HG03469 (cell line): ENCODE results near the gene PDE8B.
"Not testable (repeated sequence)": the region's sequence is repeated elsewhere in the genome, so short reads cannot be mapped to it uniquely, and the experiment has no call there.

Experiments used
- ATAC-seq: cut with Tn5 transposase; IDR thresholded peaks from one replicate; pipeline ENCODE4 v1.9.1; 2021; ENCODE audit warnings: mild to moderate bottlenecking, moderate library complexity, moderate number of reproducible peaks; ENCODE audit not compliant: unreplicated experiment

The PDE8B gene

DNA sequence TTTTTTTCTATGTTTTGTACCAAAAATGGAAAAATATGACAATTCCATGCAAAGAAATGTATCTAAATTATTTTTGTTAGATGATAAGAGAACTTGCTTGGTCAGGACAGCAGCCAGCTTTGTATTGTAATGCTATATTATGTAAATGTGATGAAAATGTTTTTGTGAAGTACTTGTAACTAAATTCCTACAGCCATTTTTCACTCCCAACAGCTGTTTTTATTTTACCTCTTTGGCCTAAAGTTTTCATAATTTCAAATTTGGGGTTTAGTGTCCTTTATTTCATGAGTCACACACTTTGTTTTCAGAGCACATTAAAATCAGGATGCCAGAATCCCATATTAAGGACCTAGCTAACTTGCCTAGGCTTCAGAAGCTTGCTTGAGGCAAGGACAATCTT, 217.5 kb downstream of the PDE8B start:
- no peak for ATAC-seq

DNA sequence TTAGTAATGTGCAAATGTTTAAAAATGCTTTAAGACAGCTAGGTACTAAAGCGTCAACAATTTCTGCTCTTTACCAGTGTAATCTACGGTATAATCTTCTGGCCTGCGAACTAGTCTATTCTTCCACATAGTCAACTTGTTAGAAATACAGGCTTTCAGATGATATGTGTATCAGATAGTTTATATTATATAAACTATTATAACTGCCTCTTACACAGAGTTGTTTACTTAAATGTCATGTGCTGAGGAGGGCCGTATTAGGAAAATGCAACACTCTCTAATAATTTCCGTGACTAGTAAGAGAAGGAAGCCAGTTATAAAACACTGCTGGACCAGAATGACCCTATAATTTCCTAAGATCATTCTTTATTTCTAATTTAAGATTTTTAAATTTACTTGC, 218.0 kb downstream of the PDE8B start:
- ATAC-seq, result no peak

DNA sequence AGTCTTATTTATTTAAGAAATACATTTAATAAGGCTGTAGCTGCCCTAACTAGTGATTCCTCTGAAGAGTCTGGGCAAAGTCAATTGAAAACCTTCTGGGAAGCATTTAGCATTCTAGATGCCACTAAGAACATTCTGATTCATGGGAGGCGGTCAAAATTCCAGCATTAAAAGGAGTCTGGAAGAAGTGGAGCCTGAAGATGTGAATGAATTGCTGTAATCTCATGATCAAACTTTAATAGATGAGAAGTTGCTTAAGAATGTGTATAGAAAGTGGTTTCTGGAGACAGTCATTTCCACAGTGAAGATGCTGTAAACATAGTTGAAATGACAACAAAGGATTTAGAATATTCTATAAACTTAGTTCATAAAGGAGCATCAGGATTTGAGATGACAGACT, 220.2 kb downstream of the PDE8B start:
- ATAC-seq, result no peak

DNA sequence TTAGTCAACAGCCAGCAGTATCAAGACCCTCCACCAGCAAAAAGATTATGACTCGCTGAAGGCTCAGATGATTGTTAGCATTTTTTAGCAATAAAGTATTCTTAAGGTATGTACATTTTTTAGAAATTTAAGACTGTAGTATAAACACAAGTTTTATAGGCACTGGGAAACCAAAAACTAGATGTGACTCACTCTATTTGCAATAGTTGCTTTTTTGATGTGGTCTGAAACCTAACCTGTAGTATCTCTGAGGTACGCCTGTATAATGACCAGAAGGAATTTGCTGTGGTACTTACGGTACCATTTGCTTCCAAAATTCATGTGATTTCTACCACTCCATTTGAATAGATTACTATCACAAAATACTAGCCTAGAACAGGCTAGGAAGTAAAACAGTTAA, 220.8 kb downstream of the PDE8B start:
- no peak for ATAC-seq

DNA sequence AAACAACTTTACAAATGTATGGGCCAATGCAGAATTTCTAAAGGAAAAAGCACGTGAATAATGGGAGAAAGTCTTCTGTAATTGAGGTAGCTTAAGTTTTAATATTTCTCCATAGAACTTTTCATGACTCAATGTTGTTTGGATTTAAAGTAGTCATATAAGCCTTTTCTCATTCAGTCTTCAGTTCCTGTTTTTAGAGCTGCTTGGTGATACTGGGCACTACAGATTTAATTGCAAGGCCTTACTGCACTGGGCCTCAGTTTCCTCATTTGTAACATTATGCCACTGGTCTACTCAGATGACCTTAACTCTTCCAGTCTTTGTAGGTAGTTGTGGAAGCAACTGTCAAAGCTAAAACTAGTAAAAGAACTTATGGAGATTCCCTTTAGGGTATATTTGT, 221.2 kb downstream of the PDE8B start:
- no peak for ATAC-seq

DNA sequence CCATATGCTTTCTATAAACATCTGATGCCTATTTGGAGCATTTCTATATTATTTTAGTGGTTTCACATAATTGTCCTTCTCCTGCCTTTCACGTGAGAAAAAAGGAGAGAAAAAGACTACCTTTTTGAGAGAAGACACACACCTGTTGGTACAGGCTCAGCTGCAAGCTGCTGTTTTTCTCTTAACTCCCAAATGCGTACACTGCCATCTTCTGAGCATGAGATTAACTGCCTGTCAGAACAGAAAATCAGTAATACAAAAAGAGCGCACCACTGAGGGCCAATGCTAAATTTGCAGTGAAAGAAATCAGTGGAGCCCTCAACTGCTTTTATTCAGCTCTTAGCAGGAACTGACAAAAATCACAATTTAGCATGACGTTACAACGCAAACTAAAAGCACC, 226.7 kb downstream of the PDE8B start:
- no peak for ATAC-seq

DNA sequence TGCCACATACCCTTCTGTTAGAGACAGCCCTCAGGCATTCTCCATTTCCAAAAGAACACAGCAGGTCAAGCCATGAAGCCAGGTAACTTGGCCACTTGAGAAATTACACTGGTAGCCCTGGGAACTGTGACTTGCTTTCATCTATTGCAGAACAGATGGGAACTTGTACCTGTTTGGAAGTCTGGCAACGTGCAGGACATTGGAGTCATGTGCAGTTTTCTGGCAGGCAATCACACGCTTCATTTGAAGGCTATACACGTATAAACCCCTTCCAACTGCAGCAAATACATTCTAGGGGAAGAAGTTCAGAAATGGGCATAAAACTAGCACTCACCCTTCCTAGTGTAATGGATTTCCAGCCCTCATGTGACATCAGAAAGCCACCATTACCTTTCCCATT, 227.6 kb downstream of the PDE8B start:
- no peak for ATAC-seq

DNA sequence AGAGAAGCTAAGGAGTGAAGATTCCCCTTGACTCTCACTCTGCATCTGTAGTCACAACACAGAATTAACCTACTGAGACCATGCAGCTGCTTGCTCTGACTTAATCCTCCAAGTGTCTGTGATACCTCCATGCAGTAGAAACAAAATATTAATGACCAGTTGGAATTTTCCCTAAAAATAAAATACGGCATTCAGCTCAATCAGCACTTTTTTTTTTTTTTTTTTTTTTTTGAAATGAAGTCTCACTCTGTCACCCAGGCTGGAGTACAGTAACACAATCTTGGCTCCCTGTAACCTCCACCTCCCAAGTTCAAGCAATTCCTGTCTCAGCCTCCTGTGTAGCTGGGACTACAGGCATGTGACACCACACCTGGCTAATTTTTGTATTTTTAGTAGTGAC, 233.2 kb downstream of the PDE8B start:
- no peak for ATAC-seq

DNA sequence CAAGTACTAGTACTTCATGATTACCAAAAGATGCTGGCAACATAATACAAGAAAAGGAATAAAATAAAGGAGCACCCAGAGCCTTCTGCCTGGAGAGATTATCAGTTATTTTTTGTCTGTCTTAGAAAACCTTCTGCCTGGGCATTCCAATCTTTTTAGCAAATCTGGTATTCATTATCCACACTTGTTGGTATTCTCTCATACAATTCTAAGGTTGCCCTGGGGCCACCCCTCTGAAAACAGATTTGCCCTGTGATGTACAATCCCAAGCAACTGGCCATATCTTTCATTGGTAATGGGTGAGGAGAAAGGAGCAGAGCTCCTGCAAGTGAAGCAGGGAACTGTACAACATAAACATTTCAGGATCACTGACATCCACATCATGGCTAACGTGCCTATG, 233.9 kb downstream of the PDE8B start:
- ATAC-seq, result no peak

DNA sequence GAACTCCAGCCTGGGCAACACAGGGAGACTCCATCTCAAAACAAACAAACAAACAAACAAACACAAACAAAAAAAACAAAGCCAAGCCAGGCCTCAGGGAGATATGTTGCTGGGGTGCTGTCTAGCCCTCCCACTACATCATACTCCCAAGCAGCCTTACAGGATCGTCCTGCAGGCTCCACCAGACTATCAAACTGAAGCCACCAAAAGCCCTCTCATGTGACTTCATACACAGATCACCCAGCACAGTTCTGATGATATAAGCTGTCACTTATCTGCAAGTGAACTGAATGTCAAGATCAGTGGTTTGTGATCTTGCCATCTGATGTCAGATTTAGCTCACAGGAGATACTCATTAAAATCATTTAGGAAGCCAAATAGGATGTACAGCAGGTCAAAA, 238.4 kb downstream of the PDE8B start:
- no peak for ATAC-seq

DNA sequence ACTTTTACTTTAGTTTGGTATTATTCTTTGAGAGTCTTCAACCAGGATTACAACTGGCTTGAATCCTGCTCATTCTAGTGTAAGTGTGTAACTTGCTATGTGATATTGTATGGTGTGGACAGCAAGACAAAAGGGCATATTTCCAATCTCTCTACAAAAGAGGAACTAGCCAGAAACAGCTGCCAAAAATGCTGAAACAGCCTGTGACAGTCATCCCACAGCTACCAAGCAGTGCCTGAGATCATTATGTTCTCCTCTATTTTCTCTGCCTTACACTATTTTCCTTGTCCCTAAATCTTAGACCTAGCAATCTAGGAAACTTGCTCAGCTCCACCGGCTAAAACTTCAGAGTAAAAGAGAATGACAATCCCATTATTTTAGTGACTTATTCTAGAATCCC, 238.8 kb downstream of the PDE8B start:
- no peak for ATAC-seq

DNA sequence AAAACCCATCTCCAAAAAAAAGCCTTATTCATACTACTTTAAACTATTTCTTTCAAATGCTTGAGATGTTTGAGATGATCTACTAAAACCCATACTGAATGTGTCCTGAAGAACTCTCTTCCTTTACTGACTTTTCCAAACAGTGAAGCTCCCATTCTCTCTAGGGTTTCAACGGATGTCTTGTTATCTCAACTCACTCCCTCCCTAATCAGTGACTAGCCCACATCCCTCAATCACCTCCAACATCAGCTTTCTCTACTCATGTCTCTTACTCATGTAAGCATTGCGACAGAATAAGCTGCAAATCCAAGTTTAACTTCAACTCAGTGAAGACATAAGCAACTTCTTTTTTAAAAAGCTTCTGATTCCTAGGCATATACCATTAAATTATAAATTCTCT, 239.5 kb downstream of the PDE8B start:
- ATAC-seq, result no peak

DNA sequence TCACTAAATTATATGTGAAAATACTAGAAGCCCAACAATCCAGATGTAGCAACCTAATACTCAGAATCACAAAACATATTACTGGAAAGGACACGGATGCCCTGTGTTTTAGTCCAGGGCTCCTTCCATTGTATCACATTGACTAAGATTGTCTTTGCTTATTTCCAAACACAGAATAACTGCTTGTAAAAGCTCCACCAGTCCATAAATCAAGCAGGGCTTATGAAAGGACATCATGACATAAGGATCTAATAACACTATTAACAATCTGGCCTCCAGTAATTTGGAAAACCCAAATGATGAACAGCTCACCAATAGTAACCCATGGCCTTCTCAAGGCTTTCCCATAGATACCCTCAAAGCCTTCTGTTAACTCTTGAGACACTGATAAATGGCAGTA, 241.9 kb downstream of the PDE8B start:
- ATAC-seq, result no peak

DNA sequence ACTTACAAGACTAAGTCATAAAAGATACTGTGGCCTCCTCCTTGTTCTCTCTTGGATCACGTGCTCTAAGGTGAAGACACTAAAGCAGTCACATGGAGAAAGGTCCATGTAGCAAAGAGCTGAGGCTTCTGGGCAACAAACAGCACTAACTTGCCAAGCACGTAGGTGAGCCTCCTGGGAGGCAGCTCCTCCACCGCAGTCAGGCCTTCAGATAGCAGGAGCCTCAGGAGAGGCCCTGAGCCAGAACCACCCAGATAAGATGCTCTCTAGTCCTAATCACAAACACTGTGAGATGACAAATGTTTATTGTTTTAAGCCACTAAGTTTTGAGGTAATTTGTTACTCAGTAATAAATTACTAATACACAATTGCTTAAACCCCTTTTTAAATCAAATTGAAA, 243.6 kb downstream of the PDE8B start:
- ATAC-seq, result no peak

DNA sequence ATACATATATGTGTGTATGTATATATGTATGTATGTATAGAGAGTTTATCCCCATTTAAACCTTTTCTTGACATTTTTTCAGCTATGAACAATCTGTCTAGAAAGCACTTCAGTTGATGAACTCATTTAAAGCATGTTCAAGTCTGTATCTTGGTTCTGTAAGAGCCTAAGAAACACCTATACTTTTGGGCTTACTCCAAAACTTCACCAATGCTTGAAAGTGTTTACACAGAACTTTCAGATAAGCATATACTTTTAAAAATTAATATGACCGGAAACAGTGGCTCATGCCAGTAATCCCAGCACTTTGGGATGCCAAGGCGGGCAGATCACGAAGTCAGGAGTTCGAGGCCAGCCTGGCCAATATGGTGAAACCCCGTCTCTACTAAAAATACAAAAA, 250.8 kb downstream of the PDE8B start:
- ATAC-seq, result no peak

DNA sequence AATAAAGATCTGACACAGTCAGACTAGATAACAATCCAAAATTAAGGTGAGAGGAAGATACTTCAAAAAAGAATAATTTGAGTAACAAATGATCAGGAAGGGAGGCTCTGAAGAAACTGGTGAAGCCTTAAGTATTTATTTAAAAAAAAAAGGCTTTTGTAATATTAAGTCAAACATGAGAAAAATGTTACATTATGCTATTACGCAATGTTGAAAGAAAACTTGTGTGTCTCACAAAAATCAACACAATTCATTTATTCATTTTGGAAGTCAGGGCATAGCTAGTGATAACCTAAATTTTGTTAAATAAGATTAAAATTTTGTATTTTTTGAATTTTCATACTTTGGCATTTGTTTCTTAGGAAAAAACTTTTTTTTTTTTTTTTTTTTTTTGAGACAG, 253.4 kb downstream of the PDE8B start:
- ATAC-seq, result no peak

DNA sequence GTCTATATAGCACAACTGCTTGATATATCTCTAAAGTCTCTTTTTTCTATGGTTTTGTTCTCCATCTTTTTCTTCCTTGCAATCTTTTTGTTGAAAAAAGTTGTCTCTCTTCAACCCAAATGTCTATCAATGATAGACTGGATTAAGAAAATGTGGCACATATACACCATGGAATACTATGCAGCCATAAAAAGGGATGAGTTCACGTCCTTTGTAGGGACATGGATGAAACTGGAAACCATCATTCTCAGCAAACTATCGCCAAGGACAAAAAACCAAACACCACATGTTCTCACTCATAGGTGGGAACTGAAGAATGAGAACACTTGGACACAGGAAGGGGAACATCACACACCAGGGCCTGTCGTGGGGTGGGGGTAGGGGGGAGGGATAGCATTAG, 258.4 kb downstream of the PDE8B start:
- ATAC-seq, result not testable (repeated sequence)

DNA sequence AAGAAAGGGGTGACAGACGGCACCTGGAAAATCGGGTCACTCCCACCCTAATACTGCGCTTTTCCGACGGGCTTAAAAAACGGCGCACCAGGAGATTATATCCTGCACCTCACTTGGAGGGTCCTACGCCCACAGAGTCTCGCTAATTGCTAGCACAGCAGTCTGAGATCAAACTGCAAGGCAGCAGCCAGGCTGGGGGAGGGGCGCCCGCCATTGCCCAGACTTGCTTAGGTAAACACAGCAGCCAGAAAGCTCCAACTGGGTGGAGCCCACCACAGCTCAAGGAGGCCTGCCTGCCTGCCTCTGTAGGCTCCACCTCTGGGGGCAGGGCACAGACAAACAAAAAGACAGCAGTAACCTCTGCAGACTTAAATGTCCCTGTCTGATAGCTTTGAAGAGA, 264.6 kb downstream of the PDE8B start:
- ATAC-seq, result not testable (repeated sequence)
